Fibroblast of lung (primary cell): Measurements from ENCODE around the gene ZCCHC2. TPM values are rescaled to one million over a fixed set of nuclear protein-coding genes. Genes with fewer than 3 reads are reported as not detected.

ENCODE experiments used
- DNase-seq, 2 donors: peaks; one replicate each; pipeline versions ENCODE4 v3.0.0 to v3.0.0-alpha.2; 2010; ENCODE audit warnings: low read depth in 2 of 2
- H2AFZ ChIP-seq: 2 replicates; pipeline ENCODE4 v1.5.1; 2012; ENCODE audit warnings: low read length, control low read depth, inconsistent platforms
- H3K27ac ChIP-seq: 2 replicates; pipeline ENCODE4 v1.5.1; 2011; ENCODE audit warnings: low read length, control low read depth; ENCODE audit not compliant: insufficient read depth
- H3K27me3 ChIP-seq: 2 replicates; pipeline ENCODE4 v1.5.1; 2011; ENCODE audit warnings: mild to moderate bottlenecking, low read length; ENCODE audit not compliant: control insufficient read depth, insufficient read depth
- H3K36me3 ChIP-seq: 2 replicates; pipeline ENCODE4 v1.5.1; 2011; ENCODE audit warnings: low read length; ENCODE audit not compliant: control insufficient read depth, insufficient read depth
- H3K4me1 ChIP-seq: 2 replicates; pipeline ENCODE4 v1.5.1; 2011; ENCODE audit warnings: low read length; ENCODE audit not compliant: control insufficient read depth, insufficient read depth; ENCODE audit errors: extremely low read depth
- H3K4me2 ChIP-seq: 2 replicates; pipeline ENCODE4 v1.5.1; 2011; ENCODE audit warnings: low read length, control low read depth; ENCODE audit not compliant: insufficient read depth; ENCODE audit errors: extremely low read depth
- H3K4me3 ChIP-seq, 4 experiments: fragments of 200-600 bp in 1 of 4; sonication (generic) in 1 of 4; replicated peaks in 1 of 4; 2 replicates each; pipeline ENCODE4 v1.5.1; 2011 to 2016; ENCODE audit warnings: low read length in 4 of 4, low read depth in 3 of 4, mild to moderate bottlenecking in 3 of 4, control low read depth in 2 of 4, inconsistent platforms in 1 of 4, mixed read lengths in 1 of 4; ENCODE audit not compliant: insufficient read depth in 1 of 4; ENCODE audit errors: control extremely low read depth in 1 of 4
- H3K79me2 ChIP-seq: 2 replicates; pipeline ENCODE4 v1.5.1; 2012; ENCODE audit warnings: mild to moderate bottlenecking, low read length, inconsistent platforms; ENCODE audit not compliant: control insufficient read depth, insufficient read depth
- H3K9ac ChIP-seq: 2 replicates; pipeline ENCODE4 v1.5.1; 2011; ENCODE audit warnings: mild to moderate bottlenecking, low read length, control low read depth; ENCODE audit not compliant: insufficient read depth
- H3K9me3 ChIP-seq: 2 replicates; pipeline ENCODE4 v1.5.1; 2012; ENCODE audit warnings: low read depth, low read length; ENCODE audit not compliant: control insufficient read depth, insufficient read depth
- H4K20me1 ChIP-seq: 2 replicates; pipeline ENCODE4 v1.5.1; 2011; ENCODE audit warnings: low read length; ENCODE audit not compliant: control insufficient read depth, insufficient read depth; ENCODE audit errors: extremely low read depth
- EZH2 ChIP-seq: IDR thresholded peaks from 2 replicates; pipeline ENCODE4 v1.5.1; 2012; ENCODE audit warnings: low read length, control low read depth, mild to moderate bottlenecking; ENCODE audit errors: missing control alignments
- polyA plus RNA-seq, 2 donors: library from polyadenylated mRNA; depleted of rRNA in 1 of 2; stranded (reverse) in 1 of 2; unstranded in 1 of 2; fragments of >200 nt; gene quantifications; 2 replicates each; pipeline ENCODE4 v1.2.1, GENCODE V29; 2011 to 2012; ENCODE audit warnings: missing spikeins in 1 of 2
- total RNA-seq: library from RNA; depleted of rRNA; stranded (reverse); fragments of >200 nt; gene quantifications from 2 replicates; pipeline ENCODE4 v1.2.1, GENCODE V29; 2014
- TF ChIP-seq, protein P1 (sequence below), 2 donors: IDR thresholded peaks in 1 of 2; conservative IDR thresholded peaks in 1 of 2; 1 replicate in 1 of 2; 2 replicates in 1 of 2; pipeline ENCODE4 v1.5.1; 2011 to 2012; ENCODE audit warnings: low read length in 2 of 2, control low read depth in 1 of 2, inconsistent platforms in 1 of 2, low read depth in 1 of 2, mild to moderate bottlenecking in 1 of 2

The ZCCHC2 gene
- total and polyA plus RNA-seq, 2 donors (not counting 1 experiment from before 2014, with no cell fraction given): 5.3 to 10.9 TPM

DNA sequence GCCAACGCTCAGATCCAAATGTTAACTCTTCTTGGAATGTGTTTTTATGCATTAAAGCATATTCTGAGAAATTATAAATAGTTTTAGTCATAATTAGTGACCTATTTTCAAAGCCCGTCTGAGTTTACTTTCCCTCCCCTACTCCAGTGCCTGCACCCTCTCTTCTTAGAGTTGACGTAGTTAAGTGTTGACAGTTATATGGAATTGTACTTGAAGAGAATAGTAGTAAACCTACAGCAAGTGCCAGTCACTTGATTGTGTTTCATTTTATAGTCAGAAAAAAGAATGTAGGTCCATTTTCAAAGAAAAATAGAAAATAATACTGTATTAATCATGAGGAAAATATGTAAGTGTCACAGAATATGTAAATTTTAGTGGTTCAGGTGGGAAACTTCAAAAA is 41.2 kb downstream of the ZCCHC2 start:
- Histone ChIP-seq H3K27me3 (no peaks in the 10 kb centered on the region), H3K27ac (no peak overlapping the region), H3K4me3 (no peak overlapping the region), H3K79me2 (no peaks in the 10 kb centered on the region), H3K4me1 (no peaks in the 10 kb centered on the region), H3K9ac (no peak overlapping the region), H4K20me1 (no peaks in the 10 kb centered on the region), H2AFZ (no peak overlapping the region), H3K36me3 (peaks cover 1% of the 10 kb centered on the region), H3K9me3 (no peaks in the 10 kb centered on the region), H3K4me2 (no peak overlapping the region)
- DNase-seq: no peak
- TF ChIP-seq, protein P1, sequence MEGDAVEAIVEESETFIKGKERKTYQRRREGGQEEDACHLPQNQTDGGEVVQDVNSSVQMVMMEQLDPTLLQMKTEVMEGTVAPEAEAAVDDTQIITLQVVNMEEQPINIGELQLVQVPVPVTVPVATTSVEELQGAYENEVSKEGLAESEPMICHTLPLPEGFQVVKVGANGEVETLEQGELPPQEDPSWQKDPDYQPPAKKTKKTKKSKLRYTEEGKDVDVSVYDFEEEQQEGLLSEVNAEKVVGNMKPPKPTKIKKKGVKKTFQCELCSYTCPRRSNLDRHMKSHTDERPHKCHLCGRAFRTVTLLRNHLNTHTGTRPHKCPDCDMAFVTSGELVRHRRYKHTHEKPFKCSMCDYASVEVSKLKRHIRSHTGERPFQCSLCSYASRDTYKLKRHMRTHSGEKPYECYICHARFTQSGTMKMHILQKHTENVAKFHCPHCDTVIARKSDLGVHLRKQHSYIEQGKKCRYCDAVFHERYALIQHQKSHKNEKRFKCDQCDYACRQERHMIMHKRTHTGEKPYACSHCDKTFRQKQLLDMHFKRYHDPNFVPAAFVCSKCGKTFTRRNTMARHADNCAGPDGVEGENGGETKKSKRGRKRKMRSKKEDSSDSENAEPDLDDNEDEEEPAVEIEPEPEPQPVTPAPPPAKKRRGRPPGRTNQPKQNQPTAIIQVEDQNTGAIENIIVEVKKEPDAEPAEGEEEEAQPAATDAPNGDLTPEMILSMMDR (conservative IDR thresholded peaks at IDR 0.05 in 1 of 2, IDR thresholded peaks at IDR 0.05 in 1 of 2; ENCODE audit: low read depth in 1 of 2, low read length in 2 of 2): no peak
- TF ChIP-seq EZH2: no peak

GRCh38 chr18:62566199-62566598 is 43.4 kb downstream of the ZCCHC2 start:
- no peaks in the 10 kb centered on the region for H3K4me1 ChIP-seq
- H3K79me2 ChIP-seq: no peaks in the 10 kb centered on the region
- no peak overlapping the region for H2AFZ ChIP-seq
- H3K9ac ChIP-seq: no peak overlapping the region
- no peak overlapping the region for H3K4me2 ChIP-seq
- TF ChIP-seq, protein P1 (conservative IDR thresholded peaks at IDR 0.05 in 1 of 2, IDR thresholded peaks at IDR 0.05 in 1 of 2; ENCODE audit: low read depth in 1 of 2, low read length in 2 of 2): peak in 1 of 2 donors; percentile 16
- no peak for TF ChIP-seq EZH2
- H3K36me3 ChIP-seq: peaks cover 1% of the 10 kb centered on the region
- DNase-seq: peak; percentile 12 to 29
- H3K9me3 ChIP-seq: no peaks in the 10 kb centered on the region
- H3K27me3 ChIP-seq: no peaks in the 10 kb centered on the region
- no peak overlapping the region for H3K27ac ChIP-seq
- H4K20me1 ChIP-seq: no peaks in the 10 kb centered on the region
- H3K4me3 ChIP-seq: no peak overlapping the region

DNA sequence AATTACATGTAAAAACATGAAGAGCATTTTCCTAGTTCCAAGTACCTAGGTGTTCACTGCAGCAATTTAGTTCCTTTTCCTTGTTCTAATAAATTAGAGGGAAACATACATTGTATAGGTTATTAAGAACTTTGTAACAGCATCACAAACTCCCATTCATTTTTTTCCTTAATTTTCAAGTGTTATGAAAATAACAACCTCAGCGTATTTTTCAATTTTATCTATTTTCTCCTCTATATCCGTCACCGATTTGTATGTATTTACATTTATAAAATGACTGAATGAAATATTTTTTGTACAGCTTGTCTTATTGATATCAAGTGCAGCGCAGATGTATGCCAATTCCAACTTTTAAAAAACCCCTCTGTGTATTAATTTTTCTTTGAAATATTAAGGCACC is 44.0 kb downstream of the ZCCHC2 start:
- Histone ChIP-seq H3K27me3 (no peaks in the 10 kb centered on the region), H3K4me3 (no peak overlapping the region), H3K79me2 (no peaks in the 10 kb centered on the region), H3K4me1 (no peaks in the 10 kb centered on the region), H3K4me2 (no peak overlapping the region), H3K9me3 (no peaks in the 10 kb centered on the region), H3K27ac (no peak overlapping the region), H3K9ac (no peak overlapping the region), H3K36me3 (peaks cover 1% of the 10 kb centered on the region), H2AFZ (no peak overlapping the region), H4K20me1 (no peaks in the 10 kb centered on the region)
- no peak for TF ChIP-seq EZH2
- TF ChIP-seq, protein P1 (conservative IDR thresholded peaks at IDR 0.05 in 1 of 2, IDR thresholded peaks at IDR 0.05 in 1 of 2; ENCODE audit: low read depth in 1 of 2, low read length in 2 of 2): no peak
- DNase-seq: no peak
